Endothelial cell of umbilical vein (primary cell): ENCODE results near the gene MAP2K7. TPM values are rescaled to one million over a fixed set of nuclear protein-coding genes. Genes with fewer than 3 reads are reported as not detected.
A peak's percentile ranks its signal among the peaks of the same experiment; 100 is the strongest.

Source experiments
- BruUV-seq: library from RNA; stranded (reverse); fragments of 400-500 nt; replicated peaks from 2 replicates; lab custom pipeline; 2021; lab: Mats Ljungman, UMichigan
- CTCF ChIA-PET: fragments of 300-600, 350-600 bp; sonication (Branson Sonifier 250); formaldehyde crosslinking; loops from one replicate; lab custom pipeline; 2021; ENCODE audit warnings: antibody characterized with exemption, inconsistent platforms; lab: Charles Lee
- POLR2A ChIA-PET: fragments of 300-600, 350-600 bp; sonication (Branson Sonifier 250); formaldehyde crosslinking; loops from one replicate; lab custom pipeline; 2021; ENCODE audit warnings: antibody characterized with exemption, inconsistent platforms; lab: Charles Lee
- DNase-seq: peaks from one replicate; pipeline ENCODE4 v3.0.0-alpha.2; 2011; ENCODE audit warnings: low read depth, low spot score
- FAIRE-seq: peaks from 2 replicates; lab custom pipeline; 2011; peaks lifted over from hg19 to GRCh38; lab: Jason Lieb, UNC
- H2AFZ ChIP-seq: 2 replicates; pipeline ENCODE4 v1.6.0; 2012; ENCODE audit warnings: low read depth, low read length, control low read depth, inconsistent platforms
- H3K27ac ChIP-seq: 2 replicates; pipeline ENCODE4 v1.5.1; 2011; ENCODE audit warnings: low read depth, mild to moderate bottlenecking, control low read depth, low read length, moderate library complexity; ENCODE audit not compliant: insufficient read depth
- H3K27me3 ChIP-seq, 2 experiments: 2 replicates each; pipeline versions ENCODE4 v1.6.0 to v1.6.1; 2011; ENCODE audit warnings: low read length in 2 of 2, mixed read lengths in 1 of 2; ENCODE audit not compliant: control insufficient read depth in 2 of 2, insufficient read depth in 2 of 2
- H3K36me3 ChIP-seq, 2 experiments: 2 replicates in 1 of 2; 3 replicates in 1 of 2; pipeline ENCODE4 v1.5.1; 2011; ENCODE audit warnings: low read length in 2 of 2, mild to moderate bottlenecking in 1 of 2, moderate library complexity in 1 of 2; ENCODE audit not compliant: control insufficient read depth in 2 of 2, insufficient read depth in 2 of 2; ENCODE audit errors: extremely low read depth in 1 of 2
- H3K4me1 ChIP-seq: 3 replicates; pipeline ENCODE4 v1.5.1; 2011; ENCODE audit warnings: mild to moderate bottlenecking, low read length; ENCODE audit not compliant: control insufficient read depth, insufficient read depth; ENCODE audit errors: extremely low read depth
- H3K4me2 ChIP-seq: 2 replicates; pipeline ENCODE4 v1.6.1; 2011; ENCODE audit warnings: low read length, control low read depth, mixed read lengths; ENCODE audit not compliant: insufficient read depth
- H3K4me3 ChIP-seq, 3 experiments: fragments of 200-600 bp in 1 of 3; sonication (generic), shearing (Covaris generic) in 1 of 3; replicated peaks in 1 of 3; 2 replicates each; pipeline ENCODE4 v1.5.1; 2011 to 2016; ENCODE audit warnings: control low read depth in 3 of 3, low read length in 3 of 3, mild to moderate bottlenecking in 2 of 3, inconsistent platforms in 1 of 3, low read depth in 1 of 3, moderate library complexity in 1 of 3; ENCODE audit not compliant: insufficient read depth in 1 of 3
- H3K79me2 ChIP-seq: 2 replicates; pipeline ENCODE4 v1.6.0; 2012; ENCODE audit warnings: low read length, inconsistent platforms; ENCODE audit not compliant: control insufficient read depth, insufficient read depth
- H3K9ac ChIP-seq: replicated peaks from 2 replicates; pipeline ENCODE3; 2011; ENCODE audit warnings: low read length, control low read depth; ENCODE audit not compliant: insufficient read depth; ENCODE audit errors: extremely low read depth
- H3K9me1 ChIP-seq: replicated peaks from 3 replicates; pipeline ENCODE4 v1.6.0; 2011; ENCODE audit warnings: mild to moderate bottlenecking, low read length; ENCODE audit not compliant: control insufficient read depth, insufficient read depth; ENCODE audit errors: extremely low read depth
- H3K9me3 ChIP-seq: replicated peaks from 2 replicates; pipeline ENCODE4 v1.5.1; 2012; ENCODE audit warnings: low read length, inconsistent platforms; ENCODE audit not compliant: control insufficient read depth, insufficient read depth
- H4K20me1 ChIP-seq: replicated peaks from 2 replicates; pipeline ENCODE3; 2011; ENCODE audit warnings: mild to moderate bottlenecking, low read length; ENCODE audit not compliant: control insufficient read depth, insufficient read depth; ENCODE audit errors: extremely low read depth
- EZH2 ChIP-seq: IDR thresholded peaks from 2 replicates; pipeline ENCODE4 v1.6.1; 2012; ENCODE audit warnings: borderline replicate concordance, low read depth, mild to moderate bottlenecking, moderate library complexity, low read length, inconsistent platforms; ENCODE audit not compliant: severe bottlenecking
- GATA2 ChIP-seq: IDR thresholded peaks from 2 replicates; pipeline ENCODE4 v1.7.0; 2011; ENCODE audit warnings: low read depth, mild to moderate bottlenecking, moderate library complexity, mixed read lengths, low read length; ENCODE audit not compliant: insufficient read length, insufficient read depth
- JUN ChIP-seq: IDR thresholded peaks from 2 replicates; pipeline ENCODE4 v1.6.1; 2011; ENCODE audit warnings: borderline replicate concordance, low read depth; ENCODE audit not compliant: insufficient read length, insufficient read depth
- MYC ChIP-seq: IDR thresholded peaks from one replicate; pipeline ENCODE4 v1.6.1; 2011; ENCODE audit warnings: mild to moderate bottlenecking, low read depth, low read length
- POLR2A ChIP-seq: IDR thresholded peaks from 2 replicates; pipeline ENCODE4 v1.6.1; 2012; ENCODE audit warnings: low read depth, mild to moderate bottlenecking, control low read depth, low read length
- POLR2AphosphoS5 ChIP-seq: IDR thresholded peaks from 2 replicates; pipeline ENCODE4 v1.6.1; 2012; ENCODE audit warnings: low read depth, mild to moderate bottlenecking, control low read depth, low read length, moderate library complexity; ENCODE audit not compliant: insufficient read depth
- dilution Hi-C: fragments of 300-500 bp; cut with MboI; formaldehyde crosslinking; loops from one replicate; pipeline ENCODE4 v1.15.0; 2019; ENCODE audit warnings: low sequenced_read_pairs; ENCODE audit not compliant: extremely low pct_ligation_motif_present
- intact Hi-C: fragments of 100-400 bp; cut with micrococcal nuclease; formaldehyde crosslinking; loops from one replicate; pipeline ENCODE4 v1.10.0; 2022
- polyA plus RNA-seq, 4 experiments: library from polyadenylated mRNA; depleted of rRNA in 3 of 4; stranded (reverse) in 3 of 4; unstranded in 1 of 4; fragments of >200 nt; gene quantifications; 2 replicates each; pipeline versions ENCODE4 v1.2.1 to v1.2.3, GENCODE V29; 2011 to 2012; ENCODE audit warnings: missing spikeins in 1 of 4
- total RNA-seq: library from RNA; stranded (reverse); gene quantifications from 2 replicates; pipeline ENCODE4 v1.2.3, GENCODE V29; 2021

The MAP2K7 gene
- total and polyA plus RNA-seq, 2 donors (not counting 3 experiments of a cell fraction or from before 2014, with no cell fraction given) = 13.8 to 36.0 TPM

- ChIA-PET POLR2A (interaction anchor here (0.5 to 2.1 kb wide), 8 partner anchors 8 to 317 kb away, joined by 3 to 13 read pairs (median 4); partner anchors contain the start of genes MAP2K7 and TIMM44), CTCF (interaction anchor here (0.6 to 5.1 kb wide), 14 partner anchors 8 to 352 kb away, joined by 3 to 34 read pairs (median 7); partner anchors contain the start of genes MAP2K7 and TIMM44)
- no peaks in the 10 kb centered on the region for H4K20me1 ChIP-seq
- H3K27me3 ChIP-seq = peaks cover 18 to 31% of the 10 kb centered on the region in 2 experiments
- H2AFZ ChIP-seq = peak within 1 kb of the TSS; percentile 84
- peaks cover 22% of the 10 kb centered on the region for H3K4me1 ChIP-seq
- no peak for TF ChIP-seq MYC
- no peak for TF ChIP-seq GATA2
- TF ChIP-seq JUN = no peak
- peak; percentile 68 for TF ChIP-seq POLR2A
- peak; percentile 58 for TF ChIP-seq POLR2AphosphoS5
- TF ChIP-seq EZH2 = no peak
- peak within 1 kb of the TSS; percentile 24 for H3K9ac ChIP-seq
- FAIRE-seq (no peak), DNase-seq (peak; percentile 94)
- no TSS peak for BruUV-seq
- H3K27ac ChIP-seq = peak within 1 kb of the TSS; percentile 13
- no peaks in the 10 kb centered on the region for H3K79me2 ChIP-seq
- peak within 1 kb of the TSS; percentile 61 to 79 (median 63) for H3K4me3 ChIP-seq
- H3K9me1 ChIP-seq = no peaks in the 10 kb centered on the region
- peak within 1 kb of the TSS; percentile 82 for H3K4me2 ChIP-seq
- intact Hi-C loops = loop anchor here (1.0 to 5.0 kb wide), 5 partner anchors 17 to 291 kb away; partner anchors contain the start of genes MAP2K7, PET100, TIMM44 and TRAPPC5
- no peaks in the 10 kb centered on the region for H3K9me3 ChIP-seq
- dilution Hi-C loops = no loop called here
- H3K36me3 ChIP-seq = peaks cover 0 to 5% of the 10 kb centered on the region in 2 experiments
These were observed 16.2 kb downstream of the MAP2K7 start, which contains the start of gene SNAPC2 for GRCh38 chr19:7919610-7920518. Gene SNAPC2, plus strand, starts transcription at chr19:7920338. Its CDS starts 29 bp downstream, at chr19:7920367.
